SK-N-SH treated with all-trans-retinoic acid at 6 μM for 48 hours (cell line): ENCODE results near the gene BTG4.

Experiments used
- ATAC-seq: fragments of 200-7000 bp; cut with Tn5 transposase; 3 replicates; pipeline ENCODE4 v1.9.1; 2020; ENCODE audit warnings: mild to moderate bottlenecking, moderate library complexity
- BACH2 ChIP-seq: fragments of 250-450 bp; sonication (Bioruptor Pico); IDR thresholded peaks from 2 replicates; pipeline ENCODE4 v1.9.0; 2021; ENCODE audit warnings: mild to moderate bottlenecking, borderline replicate concordance
- CSRNP3 ChIP-seq: fragments of 250-450 bp; sonication (Bioruptor Pico); IDR thresholded peaks from 2 replicates; pipeline ENCODE4 v1.5.1; 2021; ENCODE audit warnings: mild to moderate bottlenecking, moderate library complexity
- ESRRG ChIP-seq: fragments of 250-450 bp; sonication (Bioruptor Pico); IDR thresholded peaks from 2 replicates; pipeline ENCODE4 v1.6.1; 2021; ENCODE audit warnings: mild to moderate bottlenecking
- GLIS3 ChIP-seq: fragments of 250-450 bp; sonication (Bioruptor Pico); IDR thresholded peaks from 2 replicates; pipeline ENCODE4 v1.5.0; 2020; ENCODE audit warnings: mild to moderate bottlenecking, moderate library complexity
- ISL1 ChIP-seq: fragments of 250-450 bp; sonication (Bioruptor Pico); IDR thresholded peaks from 2 replicates; pipeline ENCODE4 v2.1.2; 2022; ENCODE audit warnings: mild to moderate bottlenecking, moderate library complexity
- OSR1 ChIP-seq: fragments of 250-450 bp; sonication (Bioruptor Pico); IDR thresholded peaks from 2 replicates; pipeline ENCODE4 v1.8.0; 2022; ENCODE audit warnings: moderate library complexity, mild to moderate bottlenecking, inconsistent platforms
- POU6F1 ChIP-seq: fragments of 250-450 bp; sonication (Bioruptor Pico); IDR thresholded peaks from 2 replicates; pipeline ENCODE4 v1.8.0; 2021; ENCODE audit warnings: low read depth, mild to moderate bottlenecking, moderate library complexity, borderline replicate concordance
- PPARA ChIP-seq: fragments of 250-450 bp; sonication (Bioruptor Pico); IDR thresholded peaks from 2 replicates; pipeline ENCODE4 v1.5.0; 2020; ENCODE audit warnings: mild to moderate bottlenecking, borderline replicate concordance
- RARB ChIP-seq: fragments of 250-450 bp; sonication (Bioruptor Pico); IDR thresholded peaks from 2 replicates; pipeline ENCODE4 v1.8.0; 2021; ENCODE audit warnings: mild to moderate bottlenecking, moderate library complexity
- TCF4 ChIP-seq: fragments of 250-450 bp; sonication (Bioruptor Pico); IDR thresholded peaks from 2 replicates; pipeline ENCODE4 v1.8.0; 2021; ENCODE audit warnings: mild to moderate bottlenecking, moderate library complexity, borderline replicate concordance
- TOX ChIP-seq: fragments of 250-450 bp; sonication (Bioruptor Pico); IDR thresholded peaks from 2 replicates; pipeline ENCODE4 v1.8.0; 2021; ENCODE audit warnings: mild to moderate bottlenecking, moderate library complexity, borderline replicate concordance
- TSHZ2 ChIP-seq: fragments of 250-450 bp; sonication (Bioruptor Pico); IDR thresholded peaks from 2 replicates; pipeline ENCODE4 v1.5.0; 2020; ENCODE audit warnings: mild to moderate bottlenecking, moderate library complexity
- ZC3H10 ChIP-seq: fragments of 250-450 bp; sonication (Bioruptor Pico); IDR thresholded peaks from 2 replicates; pipeline ENCODE4 v1.5.1; 2021; ENCODE audit warnings: mild to moderate bottlenecking, moderate library complexity
- ZFP3 ChIP-seq: fragments of 250-450 bp; sonication (Bioruptor Pico); IDR thresholded peaks from 2 replicates; pipeline ENCODE4 v1.5.0; 2020; ENCODE audit warnings: mild to moderate bottlenecking, moderate library complexity
- ZFP30 ChIP-seq: fragments of 450-650 bp; formaldehyde crosslinking; IDR thresholded peaks from 2 replicates; pipeline ENCODE4 v1.5.0; 2022; ENCODE audit warnings: mild to moderate bottlenecking, moderate library complexity
- ZNF565 ChIP-seq: fragments of 450-650 bp; formaldehyde crosslinking; conservative IDR thresholded peaks from 2 replicates; pipeline ENCODE4 v1.5.0; 2020; ENCODE audit warnings: low read depth, mild to moderate bottlenecking, moderate library complexity
- ZNF70 ChIP-seq: fragments of 450-650 bp; formaldehyde crosslinking; IDR thresholded peaks from 2 replicates; pipeline ENCODE4 v1.5.0; 2020; ENCODE audit warnings: mild to moderate bottlenecking, moderate library complexity
- TF ChIP-seq, protein P1 (sequence below): fragments of 250-450 bp; sonication (Bioruptor Pico); IDR thresholded peaks from 2 replicates; pipeline ENCODE4 v1.5.1; 2020; ENCODE audit warnings: low read depth, mild to moderate bottlenecking, moderate library complexity

Gene BTG4

GRCh38 chr11:111514216-111515031, 2.2 kb upstream of the BTG4 start, which contains the start of gene HOATZ:
TSS of gene HOATZ (plus strand) at chr11:111514778. CDS start at chr11:111514785, 7 bp downstream.
- TF ChIP-seq, protein P1, sequence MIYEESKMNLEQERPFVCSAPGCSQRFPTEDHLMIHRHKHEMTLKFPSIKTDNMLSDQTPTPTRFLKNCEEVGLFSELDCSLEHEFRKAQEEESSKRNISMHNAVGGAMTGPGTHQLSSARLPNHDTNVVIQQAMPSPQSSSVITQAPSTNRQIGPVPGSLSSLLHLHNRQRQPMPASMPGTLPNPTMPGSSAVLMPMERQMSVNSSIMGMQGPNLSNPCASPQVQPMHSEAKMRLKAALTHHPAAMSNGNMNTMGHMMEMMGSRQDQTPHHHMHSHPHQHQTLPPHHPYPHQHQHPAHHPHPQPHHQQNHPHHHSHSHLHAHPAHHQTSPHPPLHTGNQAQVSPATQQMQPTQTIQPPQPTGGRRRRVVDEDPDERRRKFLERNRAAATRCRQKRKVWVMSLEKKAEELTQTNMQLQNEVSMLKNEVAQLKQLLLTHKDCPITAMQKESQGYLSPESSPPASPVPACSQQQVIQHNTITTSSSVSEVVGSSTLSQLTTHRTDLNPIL (CRISPR knock-in tag): no peak
- TF ChIP-seq RARB (no peak), ZNF565 (CRISPR knock-in tag) (no peak), TOX (CRISPR knock-in tag) (no peak), ZFP30 (CRISPR knock-in tag) (no peak), ISL1 (CRISPR knock-in tag) (no peak), TCF4 (CRISPR knock-in tag) (no peak), POU6F1 (CRISPR knock-in tag) (no peak)
- TF ChIP-seq, all 23 proteins: peak for 0

DNA sequence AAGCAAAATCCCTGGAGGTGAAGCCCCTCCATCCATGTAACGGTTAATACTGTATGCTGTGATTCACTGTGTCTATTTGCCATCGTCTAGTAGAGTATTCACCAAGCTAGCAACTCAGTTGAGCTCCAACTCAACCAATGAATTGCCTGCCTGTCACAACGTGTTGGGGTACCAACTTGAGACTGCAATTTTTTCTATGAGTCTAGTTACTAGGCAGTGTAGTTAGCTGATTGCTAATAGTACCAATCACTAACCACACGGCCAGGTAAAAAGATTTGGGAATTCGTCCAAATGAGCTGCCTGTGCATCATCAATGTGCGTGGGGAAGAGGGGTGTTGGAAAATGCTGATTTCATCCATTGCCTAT, 1.0 kb upstream of the BTG4 start:
- TF ChIP-seq TOX (CRISPR knock-in tag): no peak
- no peak for TF ChIP-seq TCF4 (CRISPR knock-in tag)
- no peak for TF ChIP-seq ZC3H10 (CRISPR knock-in tag)
- no peak for TF ChIP-seq BACH2
- no peak for TF ChIP-seq ZFP30 (CRISPR knock-in tag)
- TF ChIP-seq ZNF70: no peak
- TF ChIP-seq CSRNP3: no peak
- TF ChIP-seq OSR1 (CRISPR knock-in tag): no peak
- no peak for TF ChIP-seq RARB
- TF ChIP-seq GLIS3 (CRISPR knock-in tag): no peak
- TF ChIP-seq, protein P1 (CRISPR knock-in tag): no peak
- no peak for TF ChIP-seq ISL1 (CRISPR knock-in tag)
- no peak for TF ChIP-seq PPARA (CRISPR knock-in tag)
- no peak for TF ChIP-seq ESRRG (CRISPR knock-in tag)
- no peak for TF ChIP-seq TSHZ2
- no peak for TF ChIP-seq ZFP3
- TF ChIP-seq ZNF565 (CRISPR knock-in tag): no peak
- TF ChIP-seq POU6F1 (CRISPR knock-in tag): no peak
- TF ChIP-seq, all 23 proteins: peak for 0
- ATAC-seq: peak; percentile 36

More at GRCh38 chr11:111514216-111515031, 2.2 kb upstream of the BTG4 start, which contains the start of gene HOATZ:
- peak; percentile 77 for ATAC-seq
